WTC11 (cell line): ENCODE results near the gene RADIL. TPM values are rescaled to one million over a fixed set of nuclear protein-coding genes. Genes with fewer than 3 reads are reported as not detected.

Experiments used
- ATAC-seq: fragments of 200-7000 bp; cut with Tn5 transposase; 2 replicates; pipeline ENCODE4 v1.10.0; 2021; ENCODE audit warnings: mild to moderate bottlenecking, moderate library complexity
- CTCF ChIA-PET: fragments of 300-600 bp; sonication (Branson Sonifier 250); formaldehyde crosslinking; loops from one replicate; lab custom pipeline; 2021; ENCODE audit warnings: antibody characterized with exemption; lab: Charles Lee
- POLR2A ChIA-PET: fragments of 350-600 bp; sonication (Branson Sonifier 250); formaldehyde crosslinking; loops from one replicate; lab custom pipeline; 2021; ENCODE audit warnings: antibody characterized with exemption; lab: Charles Lee
- DNase-seq: peaks from one replicate; pipeline ENCODE4 v3.0.0; 2021; ENCODE audit warnings: low spot score
- H3K27ac Mint-ChIP-seq: 2 replicates; pipeline ENCODE4 v1.8.0; 2021; ENCODE audit warnings: mixed read lengths
- H3K27me3 Mint-ChIP-seq: 2 replicates; pipeline ENCODE4 v1.8.0; 2021; ENCODE audit warnings: low read depth, mild to moderate bottlenecking, moderate library complexity, mixed read lengths
- H3K36me3 Mint-ChIP-seq: 2 replicates; pipeline ENCODE4 v1.8.0; 2021; ENCODE audit warnings: mixed read lengths
- H3K4me1 Mint-ChIP-seq: 2 replicates; pipeline ENCODE4 v1.8.0; 2022; ENCODE audit warnings: mixed read lengths
- H3K4me3 Mint-ChIP-seq: 2 replicates; pipeline ENCODE4 v1.8.0; 2021; ENCODE audit warnings: mild to moderate bottlenecking, moderate library complexity, mixed read lengths
- H3K9me3 Mint-ChIP-seq: 2 replicates; pipeline ENCODE4 v1.8.0; 2021; ENCODE audit warnings: mixed read lengths
- AFF4 ChIP-seq: sonication (generic); formaldehyde crosslinking; IDR thresholded peaks from 2 replicates; pipeline ENCODE4 v1.8.1; 2023; ENCODE audit warnings: mild to moderate bottlenecking, missing genetic modification reagents, borderline replicate concordance
- ATF3 ChIP-seq: sonication (generic); formaldehyde crosslinking; conservative IDR thresholded peaks from 2 replicates; pipeline ENCODE4 v1.8.1; 2022; ENCODE audit warnings: mild to moderate bottlenecking, missing genetic modification reagents
- CTCF ChIP-seq: fragments of 200-600 bp; IDR thresholded peaks from 2 replicates; pipeline ENCODE4 v1.8.0; 2022; ENCODE audit warnings: antibody characterized with exemption
- ERG ChIP-seq: fragments of 250-450 bp; sonication (Bioruptor Pico); IDR thresholded peaks from 2 replicates; pipeline ENCODE4 v1.8.0; 2021; ENCODE audit warnings: mild to moderate bottlenecking
- ESRRA ChIP-seq: sonication (generic); formaldehyde crosslinking; IDR thresholded peaks from 2 replicates; pipeline ENCODE4 v1.8.1; 2022; ENCODE audit warnings: mild to moderate bottlenecking, missing genetic modification reagents, borderline replicate concordance
- FOXK1 ChIP-seq: sonication (generic); formaldehyde crosslinking; IDR thresholded peaks from 2 replicates; pipeline ENCODE4 v1.8.0; 2022; ENCODE audit warnings: mild to moderate bottlenecking, moderate library complexity, missing genetic modification reagents
- GABPB1 ChIP-seq: sonication (generic); formaldehyde crosslinking; IDR thresholded peaks from 2 replicates; pipeline ENCODE4 v1.8.1; 2023; ENCODE audit warnings: mild to moderate bottlenecking, missing genetic modification reagents
- GRHL2 ChIP-seq: fragments of 250-450 bp; sonication (Bioruptor Pico); IDR thresholded peaks from 2 replicates; pipeline ENCODE4 v1.8.0; 2022; ENCODE audit warnings: mild to moderate bottlenecking, moderate library complexity; ENCODE audit not compliant: insufficient replicate concordance, severe bottlenecking
- HMGXB4 ChIP-seq: sonication (generic); formaldehyde crosslinking; IDR thresholded peaks from 2 replicates; pipeline ENCODE4 v1.8.1; 2023; ENCODE audit warnings: mild to moderate bottlenecking, moderate library complexity, missing genetic modification reagents
- KAT7 ChIP-seq: sonication (generic); formaldehyde crosslinking; IDR thresholded peaks from 2 replicates; pipeline ENCODE4 v1.8.1; 2023; ENCODE audit warnings: missing genetic modification reagents, mild to moderate bottlenecking, borderline replicate concordance
- NR3C1 ChIP-seq: sonication (generic); formaldehyde crosslinking; conservative IDR thresholded peaks from 2 replicates; pipeline ENCODE4 v1.8.1; 2023; ENCODE audit warnings: low read depth, mild to moderate bottlenecking, missing genetic modification reagents
- RELA ChIP-seq: sonication (generic); formaldehyde crosslinking; IDR thresholded peaks from 2 replicates; pipeline ENCODE4 v1.8.1; 2022; ENCODE audit warnings: missing genetic modification reagents, mild to moderate bottlenecking, borderline replicate concordance
- TCF7 ChIP-seq: sonication (generic); formaldehyde crosslinking; IDR thresholded peaks from 2 replicates; pipeline ENCODE4 v1.8.0; 2022; ENCODE audit warnings: mild to moderate bottlenecking, low read depth, missing genetic modification reagents, moderate library complexity
- TP53 ChIP-seq: sonication (generic); formaldehyde crosslinking; IDR thresholded peaks from 2 replicates; pipeline ENCODE4 v1.8.1; 2023; ENCODE audit warnings: mild to moderate bottlenecking, missing genetic modification reagents
- USF2 ChIP-seq: sonication (generic); formaldehyde crosslinking; IDR thresholded peaks from 2 replicates; pipeline ENCODE4 v1.8.1; 2023; ENCODE audit warnings: mild to moderate bottlenecking, missing genetic modification reagents, moderate library complexity
- ZMAT4 ChIP-seq: fragments of 250-450 bp; sonication (Bioruptor Pico); IDR thresholded peaks from 2 replicates; pipeline ENCODE4 v1.9.0; 2021; ENCODE audit warnings: mild to moderate bottlenecking
- ZNF281 ChIP-seq: sonication (generic); formaldehyde crosslinking; IDR thresholded peaks from 2 replicates; pipeline ENCODE4 v1.8.0; 2023; ENCODE audit warnings: mild to moderate bottlenecking, missing genetic modification reagents
- ZNF396 ChIP-seq: fragments of 250-450 bp; sonication (Bioruptor Pico); IDR thresholded peaks from 2 replicates; pipeline ENCODE4 v1.8.0; 2021; ENCODE audit warnings: mild to moderate bottlenecking, moderate library complexity, borderline replicate concordance
- ZNF423 ChIP-seq: fragments of 250-450 bp; sonication (Bioruptor Pico); IDR thresholded peaks from 2 replicates; pipeline ENCODE4 v2.1.2; 2022; ENCODE audit warnings: mild to moderate bottlenecking, moderate library complexity
- total RNA-seq: library from RNA; stranded (reverse); gene quantifications from 3 replicates; pipeline ENCODE4 v1.2.3, GENCODE V29; 2021

The RADIL gene
- total RNA-seq, 1 experiment from 2014 or later: 11.1 TPM

GRCh38 chr7:4796453-4796852 lies 87.1 kb downstream of the RADIL start:
- H3K36me3 Mint-ChIP-seq: peaks cover 3% of the 10 kb centered on the region; the same call in 1 of the 2 replicates
- no peaks in the 10 kb centered on the region for H3K9me3 Mint-ChIP-seq
- no peak for ATAC-seq
- peaks cover 5% of the 10 kb centered on the region for H3K4me1 Mint-ChIP-seq
- H3K4me3 Mint-ChIP-seq: no peak overlapping the region
- TF ChIP-seq FOXK1 (CRISPR knock-in tag) (no peak), ZNF396 (CRISPR knock-in tag) (no peak), AFF4 (no peak), ZMAT4 (CRISPR knock-in tag) (no peak), ERG (no peak), USF2 (CRISPR knock-in tag) (no peak), ESRRA (CRISPR knock-in tag) (no peak), RELA (CRISPR knock-in tag) (no peak), TCF7 (CRISPR knock-in tag) (no peak), GABPB1 (CRISPR knock-in tag) (no peak), TP53 (CRISPR knock-in tag) (no peak)
- no peak overlapping the region for H3K27ac Mint-ChIP-seq
- POLR2A ChIA-PET: no interaction called here
- H3K27me3 Mint-ChIP-seq: no peaks in the 10 kb centered on the region
- DNase-seq: no peak
- CTCF ChIA-PET: interaction anchor here (0.6 to 4.4 kb wide), 5 partner anchors 34 to 369 kb away, joined by 3 to 36 read pairs (median 8); partner anchors contain the start of gene RADIL

- DNase-seq: no peak
- H3K4me1 Mint-ChIP-seq: peaks cover 5% of the 10 kb centered on the region
- CTCF ChIA-PET: interaction anchor here (0.8 to 4.2 kb wide), 3 partner anchors 35 to 445 kb away, joined by 3 to 72 read pairs (median 3); partner anchors contain the start of gene RADIL
- H3K27ac Mint-ChIP-seq: peak overlapping the region; percentile 26; the same call in 1 of the 2 replicates
- H3K4me3 Mint-ChIP-seq: no peak overlapping the region
- H3K36me3 Mint-ChIP-seq: peaks cover 3% of the 10 kb centered on the region; the same call in 1 of the 2 replicates
- H3K9me3 Mint-ChIP-seq: no peaks in the 10 kb centered on the region
- no peaks in the 10 kb centered on the region for H3K27me3 Mint-ChIP-seq
- no peak for ATAC-seq
- POLR2A ChIA-PET: no interaction called here
- TF ChIP-seq RELA (CRISPR knock-in tag): no peak
- TF ChIP-seq CTCF: no peak
- TF ChIP-seq GRHL2 (CRISPR knock-in tag): no peak
- TF ChIP-seq HMGXB4: no peak
- no peak for TF ChIP-seq KAT7 (CRISPR knock-in tag)
- no peak for TF ChIP-seq ATF3 (CRISPR knock-in tag)
- TF ChIP-seq ZNF281 (CRISPR knock-in tag): no peak
- no peak for TF ChIP-seq ZNF423 (CRISPR knock-in tag)
- TF ChIP-seq NR3C1 (CRISPR knock-in tag): no peak
These were observed 88.7 kb downstream of the RADIL start for GRCh38 chr7:4794591-4795350.
